Chondrocyte (in vitro differentiated cells): ENCODE measurements around the gene DMD. TPM values are rescaled to one million over a fixed set of nuclear protein-coding genes. Genes with fewer than 3 reads are reported as not detected.

ENCODE experiments used
- DNase-seq: peaks from one replicate; pipeline ENCODE4 v3.0.0; 2021; ENCODE audit warnings: mixed read lengths, low spot score
- H3K27ac Mint-ChIP-seq: one replicate; pipeline ENCODE4 v1.8.0; 2021; ENCODE audit warnings: mild to moderate bottlenecking, moderate library complexity, mixed read lengths; ENCODE audit not compliant: unreplicated experiment
- H3K27me3 Mint-ChIP-seq: 2 replicates; pipeline ENCODE4 v1.8.0; 2021; ENCODE audit warnings: low read depth, mixed read lengths
- H3K36me3 Mint-ChIP-seq: 2 replicates; pipeline ENCODE4 v1.8.0; 2021; ENCODE audit warnings: low read depth, mixed read lengths
- H3K4me1 Mint-ChIP-seq: 2 replicates; pipeline ENCODE4 v1.8.0; 2021; ENCODE audit warnings: low read depth, mild to moderate bottlenecking, mixed read lengths
- H3K4me3 Mint-ChIP-seq: one replicate; pipeline ENCODE4 v1.8.0; 2021; ENCODE audit warnings: mild to moderate bottlenecking, moderate library complexity, mixed read lengths; ENCODE audit not compliant: unreplicated experiment
- H3K9me3 Mint-ChIP-seq: 2 replicates; pipeline ENCODE4 v1.8.0; 2021; ENCODE audit warnings: low read depth, mixed read lengths
- CTCF ChIP-seq: fragments of 200-600 bp; sonication (generic); IDR thresholded peaks from 2 replicates; pipeline ENCODE4 v1.5.0; 2021; ENCODE audit warnings: antibody characterized with exemption, mild to moderate bottlenecking, moderate library complexity
- total RNA-seq: library from RNA; stranded (reverse); gene quantifications from 3 replicates; pipeline ENCODE4 v1.2.1, GENCODE V29; 2021

Gene DMD
- total RNA-seq, 1 donor from 2014 or later, result 201 TPM

- Mint-ChIP-seq H3K36me3 (no peaks in the 10 kb centered on the region), H3K4me1 (no peaks in the 10 kb centered on the region), H3K27ac (no peak overlapping the region), H3K27me3 (no peaks in the 10 kb centered on the region), H3K9me3 (peaks cover 4% of the 10 kb centered on the region), H3K4me3 (no peak overlapping the region)
- no peak for DNase-seq
- TF ChIP-seq CTCF, result no peak
Measured at GRCh38 chrX:32010212-32010611, 1201.1 kb downstream of the DMD start.

- no peak overlapping the region for H3K4me3 Mint-ChIP-seq
- no peak overlapping the region for H3K27ac Mint-ChIP-seq
- H3K4me1 Mint-ChIP-seq, result peaks cover 14% of the 10 kb centered on the region
- no peak for DNase-seq
- no peaks in the 10 kb centered on the region for H3K27me3 Mint-ChIP-seq
- no peaks in the 10 kb centered on the region for H3K36me3 Mint-ChIP-seq
- H3K9me3 Mint-ChIP-seq, result peaks cover 14% of the 10 kb centered on the region
- no peak for TF ChIP-seq CTCF
Measured at GRCh38 chrX:31993637-31994036, 1217.7 kb downstream of the DMD start.

GRCh38 chrX:31988975-31989374 is 1222.4 kb downstream of the DMD start:
- Mint-ChIP-seq H3K27me3 (no peaks in the 10 kb centered on the region), H3K36me3 (no peaks in the 10 kb centered on the region), H3K4me1 (peaks cover 12% of the 10 kb centered on the region), H3K9me3 (peaks cover 25% of the 10 kb centered on the region), H3K4me3 (no peak overlapping the region), H3K27ac (no peak overlapping the region)
- no peak for TF ChIP-seq CTCF
- no peak for DNase-seq

- no peak overlapping the region for H3K4me3 Mint-ChIP-seq
- no peak for DNase-seq
- TF ChIP-seq CTCF, result no peak
- no peaks in the 10 kb centered on the region for H3K27me3 Mint-ChIP-seq
- no peak overlapping the region for H3K27ac Mint-ChIP-seq
- no peaks in the 10 kb centered on the region for H3K4me1 Mint-ChIP-seq
- H3K9me3 Mint-ChIP-seq, result peaks cover 10% of the 10 kb centered on the region
- no peaks in the 10 kb centered on the region for H3K36me3 Mint-ChIP-seq
Measured at GRCh38 chrX:31981546-31982062, 1229.7 kb downstream of the DMD start.

GRCh38 chrX:31969714-31970113 is 1241.6 kb downstream of the DMD start:
- Mint-ChIP-seq H3K27ac (no peak overlapping the region), H3K4me1 (peaks cover 11% of the 10 kb centered on the region)

More at GRCh38 chrX:31969714-31970113, 1241.6 kb downstream of the DMD start:
- H3K36me3 Mint-ChIP-seq, result no peaks in the 10 kb centered on the region
- no peak for DNase-seq
- TF ChIP-seq CTCF, result no peak
- H3K4me3 Mint-ChIP-seq, result no peak overlapping the region
- no peaks in the 10 kb centered on the region for H3K27me3 Mint-ChIP-seq
- H3K9me3 Mint-ChIP-seq, result no peaks in the 10 kb centered on the region
